Esophagus (tissue), 2 donors: ENCODE data around the gene TDRD3. TPM values are rescaled to one million over a fixed set of nuclear protein-coding genes. Genes with fewer than 3 reads are reported as not detected.

Source experiments
- H3K27ac ChIP-seq, 2 donors: one replicate each; pipeline ENCODE4 v1.5.1; 2013; ENCODE audit warnings: low read depth in 2 of 2, mild to moderate bottlenecking in 2 of 2, inconsistent platforms in 1 of 2, low read length in 1 of 2, moderate library complexity in 1 of 2
- H3K27me3 ChIP-seq, 2 donors: one replicate each; pipeline ENCODE4 v1.6.1; 2013; ENCODE audit warnings: low read length in 2 of 2, control low read depth in 1 of 2, mild to moderate bottlenecking in 1 of 2; ENCODE audit not compliant: insufficient read depth in 2 of 2, control insufficient read depth in 1 of 2
- H3K36me3 ChIP-seq, 2 donors: one replicate each; pipeline ENCODE4 v1.6.1; 2013; ENCODE audit warnings: low read length in 1 of 2; ENCODE audit not compliant: control insufficient read depth in 2 of 2, insufficient read depth in 2 of 2
- H3K4me1 ChIP-seq, 2 donors: one replicate each; pipeline ENCODE4 v1.6.1; 2013; ENCODE audit warnings: low read length in 1 of 2; ENCODE audit not compliant: control insufficient read depth in 2 of 2, insufficient read depth in 2 of 2
- H3K4me3 ChIP-seq, 2 donors: one replicate each; pipeline ENCODE4 v1.5.1; 2013; ENCODE audit warnings: low read length in 2 of 2, mild to moderate bottlenecking in 2 of 2, low read depth in 1 of 2, moderate library complexity in 1 of 2
- H3K9me3 ChIP-seq, 2 donors: one replicate each; pipeline ENCODE4 v1.6.1; 2013; ENCODE audit warnings: mild to moderate bottlenecking in 2 of 2, low read depth in 1 of 2, low read length in 1 of 2, moderate library complexity in 1 of 2; ENCODE audit not compliant: control insufficient read depth in 2 of 2, insufficient read depth in 1 of 2
- WGBS, 2 donors: extraction: QIAGEN DNeasy Blood & Tissue Kit; methylation state at CpG; one replicate each; pipeline ENCODE4 v1.1.7; 2013; 5-methylcytosine and 5-hydroxymethylcytosine counted together
- polyA plus RNA-seq, 2 donors: library from polyadenylated mRNA; stranded (reverse); fragments of 200-250 nt; gene quantifications; one replicate each; pipeline ENCODE4 v1.2.3, GENCODE V29; 2013
- donor health status: healthy with polysubstance abuse.
- donor health status: Bipolar disorder and iron deficiency.

The TDRD3 gene
- polyA plus RNA-seq, 2 donors: 9.4 to 14.1 TPM

- 82 to 95% methylated on average over 2 of the region's 2 CpGs for WGBS, 2 donors
- no peaks in the 10 kb centered on the region for H3K9me3 ChIP-seq
Observed at GRCh38 chr13:60435762-60436374, 38.8 kb downstream of the TDRD3 start.

DNA sequence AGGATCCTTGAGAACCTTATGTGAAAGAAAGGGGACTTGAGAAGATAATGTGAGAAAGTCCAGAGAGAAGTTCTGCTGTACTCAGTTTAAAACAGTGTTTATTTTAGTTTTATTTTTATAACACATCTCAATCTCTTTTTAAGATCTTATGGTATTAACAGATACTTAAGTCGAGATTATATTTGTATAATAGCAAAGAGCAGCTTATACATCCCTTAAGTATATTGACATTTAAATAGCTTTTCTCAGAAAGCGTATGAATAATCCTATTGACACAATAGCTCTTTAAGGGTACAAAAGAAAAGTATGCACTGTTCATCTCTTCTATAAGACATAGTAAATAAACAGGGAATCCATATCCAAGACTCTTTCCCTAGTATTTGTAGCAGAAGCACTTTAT lies 42.2 kb downstream of the TDRD3 start:
- no peaks in the 10 kb centered on the region for H3K27me3 ChIP-seq
- no peaks in the 10 kb centered on the region for H3K9me3 ChIP-seq
- H3K36me3 ChIP-seq: no peaks in the 10 kb centered on the region
- no peak overlapping the region for H3K4me3 ChIP-seq
- H3K27ac ChIP-seq: no peak overlapping the region
- no peaks in the 10 kb centered on the region for H3K4me1 ChIP-seq
- 52 to 64% methylated on average over 2 of the region's 2 CpGs for whole genome bisulfite sequencing, 2 donors

More at GRCh38 chr13:60435762-60436374, 38.8 kb downstream of the TDRD3 start:
- H3K36me3 ChIP-seq: no peaks in the 10 kb centered on the region
- H3K4me3 ChIP-seq: no peak overlapping the region
- no peaks in the 10 kb centered on the region for H3K27me3 ChIP-seq
- H3K27ac ChIP-seq: no peak overlapping the region
- no peaks in the 10 kb centered on the region for H3K4me1 ChIP-seq

GRCh38 chr13:60441761-60442160 lies 44.7 kb downstream of the TDRD3 start:
- Histone ChIP-seq H3K27me3 (no peaks in the 10 kb centered on the region), H3K9me3 (no peaks in the 10 kb centered on the region), H3K36me3 (no peaks in the 10 kb centered on the region), H3K4me1 (no peaks in the 10 kb centered on the region), H3K4me3 (no peak overlapping the region), H3K27ac (no peak overlapping the region)
- WGBS, 2 donors: 76 to 90% methylated on average over 1 of the region's 1 CpG

GRCh38 chr13:60448907-60449510 lies 52.0 kb downstream of the TDRD3 start:
- H3K4me1 ChIP-seq: no peaks in the 10 kb centered on the region
- WGBS, 2 donors: 26 to 31% methylated on average over 2 of the region's 2 CpGs
- no peaks in the 10 kb centered on the region for H3K27me3 ChIP-seq
- no peak overlapping the region for H3K27ac ChIP-seq
- H3K36me3 ChIP-seq: no peaks in the 10 kb centered on the region
- no peaks in the 10 kb centered on the region for H3K9me3 ChIP-seq
- no peak overlapping the region for H3K4me3 ChIP-seq

GRCh38 chr13:60453490-60453889 lies 56.5 kb downstream of the TDRD3 start:
- H3K27ac ChIP-seq: no peak overlapping the region
- 90 to 96% methylated on average over 3 of the region's 3 CpGs for WGBS, 2 donors
- no peaks in the 10 kb centered on the region for H3K4me1 ChIP-seq
- no peaks in the 10 kb centered on the region for H3K36me3 ChIP-seq
- no peaks in the 10 kb centered on the region for H3K9me3 ChIP-seq
- no peak overlapping the region for H3K4me3 ChIP-seq
- H3K27me3 ChIP-seq: no peaks in the 10 kb centered on the region

DNA sequence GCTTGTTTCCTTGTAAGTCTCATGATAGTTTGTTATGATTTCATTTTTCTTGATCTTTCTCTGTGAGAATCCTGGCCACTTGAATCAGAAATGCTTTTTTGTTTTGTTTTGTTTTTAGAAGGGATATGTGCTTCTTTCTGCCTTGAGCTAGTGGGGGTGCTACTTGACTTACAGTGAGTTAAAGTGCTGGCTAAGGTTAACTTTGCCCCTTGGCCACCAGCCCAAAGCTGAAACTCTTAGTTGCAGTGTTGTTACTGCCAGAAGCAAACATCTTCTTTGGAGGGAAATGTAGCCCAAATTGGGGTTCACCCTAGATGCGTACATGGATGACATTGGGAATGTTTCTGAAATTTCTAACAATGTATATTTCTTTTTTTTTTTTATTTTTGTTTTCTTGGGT lies 57.4 kb downstream of the TDRD3 start:
- Histone ChIP-seq H3K27ac (no peak overlapping the region), H3K36me3 (no peaks in the 10 kb centered on the region), H3K9me3 (no peaks in the 10 kb centered on the region), H3K4me1 (no peaks in the 10 kb centered on the region), H3K4me3 (no peak overlapping the region), H3K27me3 (no peaks in the 10 kb centered on the region)
- 98 to 100% methylated on average over 1 of the region's 1 CpG for WGBS, 2 donors

GRCh38 chr13:60463787-60464186 lies 66.8 kb downstream of the TDRD3 start:
- Histone ChIP-seq H3K27ac (no peak overlapping the region), H3K4me3 (no peak overlapping the region), H3K27me3 (no peaks in the 10 kb centered on the region), H3K4me1 (no peaks in the 10 kb centered on the region), H3K36me3 (peaks cover 2 to 6% of the 10 kb centered on the region in 2 donors), H3K9me3 (no peaks in the 10 kb centered on the region)
- WGBS, 2 donors: 82 to 88% methylated on average over 1 of the region's 1 CpG

- no peaks in the 10 kb centered on the region for H3K9me3 ChIP-seq
- H3K36me3 ChIP-seq: peaks cover 0 to 2% of the 10 kb centered on the region in 2 donors
- 92 to 97% methylated on average over 3 of the region's 3 CpGs for WGBS, 2 donors
Observed at GRCh38 chr13:60467098-60467497, 70.1 kb downstream of the TDRD3 start.

DNA sequence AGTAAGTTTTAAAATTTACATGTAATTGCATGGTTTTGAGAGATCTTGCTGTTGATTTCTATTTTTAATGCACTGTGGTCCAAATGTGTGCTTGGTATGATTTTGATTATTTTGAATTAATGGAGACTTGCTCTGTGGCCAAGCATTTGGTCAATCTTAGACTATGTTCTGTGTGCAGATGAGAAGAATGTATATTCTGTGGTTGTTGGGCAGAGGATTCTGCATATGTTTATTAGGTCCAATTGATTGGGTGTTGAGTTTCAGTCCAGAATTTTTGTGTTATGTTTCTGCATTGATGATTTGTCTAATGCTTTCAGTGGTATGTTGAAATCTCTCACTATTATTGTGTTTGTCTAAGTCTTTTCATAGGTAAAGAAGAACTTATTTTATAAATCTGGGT lies 82.3 kb downstream of the TDRD3 start:
- H3K4me1 ChIP-seq: no peaks in the 10 kb centered on the region
- no peak overlapping the region for H3K27ac ChIP-seq

More at GRCh38 chr13:60467098-60467497, 70.1 kb downstream of the TDRD3 start:
- Histone ChIP-seq H3K27ac (no peak overlapping the region), H3K27me3 (no peaks in the 10 kb centered on the region), H3K4me3 (no peak overlapping the region), H3K4me1 (no peaks in the 10 kb centered on the region)

DNA sequence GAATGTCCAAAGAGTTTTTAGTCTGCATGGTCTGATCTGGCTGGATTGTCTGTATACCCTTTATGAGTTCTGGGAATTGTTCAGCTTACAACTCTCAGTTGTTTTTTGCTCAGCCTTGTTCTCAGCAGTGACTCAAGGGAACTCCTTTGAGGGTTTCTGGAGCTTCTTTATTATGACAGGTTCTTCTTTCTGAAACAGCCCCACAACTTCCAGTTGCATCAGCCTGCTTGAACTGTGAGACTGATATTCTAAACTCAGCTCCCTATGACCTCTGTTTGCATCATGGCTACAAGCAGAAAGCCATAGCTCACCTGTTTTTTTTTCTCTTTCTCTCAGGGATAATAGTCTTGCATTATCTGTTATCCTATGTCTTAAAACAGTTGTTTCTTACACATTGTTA lies 85.0 kb downstream of the TDRD3 start:
- H3K9me3 ChIP-seq: peaks cover 0 to 4% of the 10 kb centered on the region in 2 donors
- H3K4me3 ChIP-seq: no peak overlapping the region
- no peaks in the 10 kb centered on the region for H3K36me3 ChIP-seq
- no peak overlapping the region for H3K27ac ChIP-seq
- no peaks in the 10 kb centered on the region for H3K4me1 ChIP-seq
- no peaks in the 10 kb centered on the region for H3K27me3 ChIP-seq

More for the DNA sequence above, 82.3 kb downstream of the TDRD3 start:
- Histone ChIP-seq H3K9me3 (peaks cover 0 to 4% of the 10 kb centered on the region in 2 donors), H3K27me3 (no peaks in the 10 kb centered on the region), H3K36me3 (no peaks in the 10 kb centered on the region), H3K4me3 (no peak overlapping the region)
